ENCODE measurements around the gene LRFN4. TPM values are rescaled to one million over a fixed set of nuclear protein-coding genes. Genes with fewer than 3 reads are reported as not detected.

The LRFN4 gene
- total and polyA plus RNA-seq, 2 of the 13 experiments (the other 11 are each of a cell fraction or from before 2014, with no cell fraction given): 1.3 to 6.8 TPM

DNA sequence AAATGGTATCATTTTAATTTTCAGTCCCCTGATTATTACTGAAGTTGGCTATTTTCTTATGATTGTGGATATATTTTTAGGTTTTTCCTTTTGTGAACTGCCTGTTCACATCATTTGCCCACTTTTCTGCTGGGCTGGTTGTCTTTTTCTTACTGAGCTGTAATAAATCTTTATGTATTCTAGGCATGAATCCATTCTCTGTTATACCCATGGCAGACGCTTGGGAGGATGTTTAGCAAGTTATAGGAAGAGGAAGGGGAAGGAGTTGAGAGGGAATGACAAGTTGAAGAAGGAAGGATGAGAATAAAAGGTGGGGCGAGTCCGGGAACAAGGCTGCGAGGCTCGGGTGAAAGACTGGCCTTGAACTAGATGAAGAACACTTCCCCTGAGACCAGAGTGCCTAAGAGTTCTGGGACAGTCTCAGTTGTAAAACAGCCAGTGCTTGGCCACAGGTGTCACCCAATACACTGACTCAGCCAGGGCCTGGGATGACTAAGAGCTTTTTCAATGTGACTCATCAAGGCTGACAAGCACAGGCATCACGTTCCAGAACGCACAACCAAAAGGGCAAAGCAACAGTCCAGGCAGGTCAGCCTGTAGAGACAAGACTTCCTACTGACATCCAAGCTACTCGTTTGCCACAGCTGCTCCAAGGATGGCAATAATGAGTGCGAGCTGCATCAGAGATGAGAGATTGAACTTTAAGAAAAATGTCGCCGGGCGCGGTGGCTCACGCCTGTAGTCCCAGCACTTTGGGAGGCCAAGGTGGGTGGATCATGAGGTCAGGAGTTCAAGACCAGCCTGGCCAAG, 35.2 kb downstream of the LRFN4 start (continued):
- TF ChIP-seq, protein P1, sequence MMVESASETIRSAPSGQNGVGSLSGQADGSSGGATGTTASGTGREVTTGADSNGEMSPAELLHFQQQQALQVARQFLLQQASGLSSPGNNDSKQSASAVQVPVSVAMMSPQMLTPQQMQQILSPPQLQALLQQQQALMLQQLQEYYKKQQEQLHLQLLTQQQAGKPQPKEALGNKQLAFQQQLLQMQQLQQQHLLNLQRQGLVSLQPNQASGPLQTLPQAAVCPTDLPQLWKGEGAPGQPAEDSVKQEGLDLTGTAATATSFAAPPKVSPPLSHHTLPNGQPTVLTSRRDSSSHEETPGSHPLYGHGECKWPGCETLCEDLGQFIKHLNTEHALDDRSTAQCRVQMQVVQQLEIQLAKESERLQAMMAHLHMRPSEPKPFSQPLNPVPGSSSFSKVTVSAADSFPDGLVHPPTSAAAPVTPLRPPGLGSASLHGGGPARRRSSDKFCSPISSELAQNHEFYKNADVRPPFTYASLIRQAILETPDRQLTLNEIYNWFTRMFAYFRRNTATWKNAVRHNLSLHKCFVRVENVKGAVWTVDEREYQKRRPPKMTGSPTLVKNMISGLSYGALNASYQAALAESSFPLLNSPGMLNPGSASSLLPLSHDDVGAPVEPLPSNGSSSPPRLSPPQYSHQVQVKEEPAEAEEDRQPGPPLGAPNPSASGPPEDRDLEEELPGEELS (CRISPR knock-in tag; IDR thresholded peaks at IDR 0.05): 0 out of 2 replicates have a peak, but pooled peaks have one; percentile 41
- TF ChIP-seq KLF12 (CRISPR knock-in tag; IDR thresholded peaks at IDR 0.05; ENCODE audit: borderline replicate concordance): no peak
- TF ChIP-seq, protein P2, sequence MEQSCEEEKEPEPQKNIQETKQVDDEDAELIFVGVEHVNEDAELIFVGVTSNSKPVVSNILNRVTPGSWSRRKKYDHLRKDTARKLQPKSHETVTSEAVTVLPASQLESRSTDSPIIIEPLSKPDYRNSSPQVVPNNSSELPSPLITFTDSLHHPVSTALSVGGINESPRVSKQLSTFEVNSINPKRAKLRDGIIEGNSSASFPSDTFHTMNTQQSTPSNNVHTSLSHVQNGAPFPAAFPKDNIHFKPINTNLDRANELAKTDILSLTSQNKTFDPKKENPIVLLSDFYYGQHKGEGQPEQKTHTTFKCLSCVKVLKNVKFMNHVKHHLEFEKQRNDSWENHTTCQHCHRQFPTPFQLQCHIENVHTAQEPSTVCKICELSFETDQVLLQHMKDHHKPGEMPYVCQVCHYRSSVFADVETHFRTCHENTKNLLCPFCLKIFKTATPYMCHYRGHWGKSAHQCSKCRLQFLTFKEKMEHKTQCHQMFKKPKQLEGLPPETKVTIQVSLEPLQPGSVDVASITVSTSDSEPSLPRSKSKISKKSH (CRISPR knock-in tag; IDR thresholded peaks at IDR 0.05; ENCODE audit: borderline replicate concordance): no peak

DNA sequence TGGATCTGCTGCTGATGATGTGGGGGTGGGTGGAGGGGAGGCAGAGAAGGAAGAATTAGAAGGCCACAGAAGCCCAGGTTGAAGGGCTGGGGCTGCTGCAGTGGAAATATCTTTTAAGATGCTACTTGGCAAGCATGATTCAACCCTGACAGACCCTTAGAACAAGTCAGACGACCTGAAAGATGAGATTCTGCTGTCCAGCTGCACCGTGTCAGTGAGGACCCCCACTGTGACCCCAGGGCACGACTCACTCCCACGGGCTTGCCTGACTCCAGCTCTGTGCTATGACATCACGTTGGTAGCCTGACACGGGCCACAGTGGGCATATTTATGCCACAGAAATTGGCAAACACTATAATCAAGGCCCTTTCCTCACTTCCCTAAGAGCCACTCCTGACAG, 36.0 kb downstream of the LRFN4 start:
- H3K27ac ChIP-seq (ENCODE audit: extremely low read length, insufficient read depth, low read length): no peak overlapping the region
- 96% methylated on average over 4 of the region's 6 CpGs for WGBS (ENCODE audit: low lambda C conversion rate)
- H3K36me3 ChIP-seq (replicated peaks in 1 of 2; ENCODE audit: control insufficient read depth in 1 of 2, insufficient read depth in 2 of 2, low read length in 2 of 2): peaks cover 1 to 13% of the 10 kb centered on the region in 2 experiments; a peak in 2 of 5 replicates
- ATAC-seq (no peak), DNase-seq (ENCODE audit: low spot score) (no peak), FAIRE-seq (no peak)
- H3K9me3 ChIP-seq (ENCODE audit: low read length): no peaks in the 10 kb centered on the region
- H3K4me3 ChIP-seq (replicated peaks in 1 of 3; ENCODE audit: insufficient read depth in 1 of 3, low read depth in 2 of 3, low read length in 3 of 3): no peak overlapping the region
- H3K4me1 ChIP-seq (ENCODE audit: insufficient read depth, low read length): peaks cover 41% of the 10 kb centered on the region
- no TSS peak for BruUV-seq (replicated peaks)
- ChIA-PET POLR2A (interaction anchor here (1.0 to 2.7 kb wide), 2 partner anchors 9 to 14 kb away, joined by 4 to 18 read pairs; no protein-coding TSS in a partner anchor), CTCF (ENCODE audit: low intra/inter-chr PET ratio, low total read pairs) (no interaction called here)
- no peak overlapping the region for H3K4me2 ChIP-seq (ENCODE audit: low read depth, low read length)
- H4K20me1 ChIP-seq (ENCODE audit: insufficient read depth, low read length): no peaks in the 10 kb centered on the region
- H2AFZ ChIP-seq (ENCODE audit: low read length): no peak overlapping the region
- intact Hi-C loops (cut with micrococcal nuclease; ENCODE audit: unreplicated experiment) (no loop called here), in situ Hi-C loops (cut with HindIII; ENCODE audit: extremely low pct_ligation_motif_present, low pct_unique_long_range_greater_than_20kb) (no loop called here)
- H3K79me2 ChIP-seq (ENCODE audit: insufficient read depth, low read length): peaks cover 33% of the 10 kb centered on the region
- no peak overlapping the region for H3K9ac ChIP-seq (ENCODE audit: insufficient read depth, low read depth, low read length)
- H3K27me3 ChIP-seq (ENCODE audit: control insufficient read depth in 1 of 2, insufficient read depth in 2 of 2, low read length in 2 of 2): no peaks in the 10 kb centered on the region
- TF ChIP-seq, protein P3, sequence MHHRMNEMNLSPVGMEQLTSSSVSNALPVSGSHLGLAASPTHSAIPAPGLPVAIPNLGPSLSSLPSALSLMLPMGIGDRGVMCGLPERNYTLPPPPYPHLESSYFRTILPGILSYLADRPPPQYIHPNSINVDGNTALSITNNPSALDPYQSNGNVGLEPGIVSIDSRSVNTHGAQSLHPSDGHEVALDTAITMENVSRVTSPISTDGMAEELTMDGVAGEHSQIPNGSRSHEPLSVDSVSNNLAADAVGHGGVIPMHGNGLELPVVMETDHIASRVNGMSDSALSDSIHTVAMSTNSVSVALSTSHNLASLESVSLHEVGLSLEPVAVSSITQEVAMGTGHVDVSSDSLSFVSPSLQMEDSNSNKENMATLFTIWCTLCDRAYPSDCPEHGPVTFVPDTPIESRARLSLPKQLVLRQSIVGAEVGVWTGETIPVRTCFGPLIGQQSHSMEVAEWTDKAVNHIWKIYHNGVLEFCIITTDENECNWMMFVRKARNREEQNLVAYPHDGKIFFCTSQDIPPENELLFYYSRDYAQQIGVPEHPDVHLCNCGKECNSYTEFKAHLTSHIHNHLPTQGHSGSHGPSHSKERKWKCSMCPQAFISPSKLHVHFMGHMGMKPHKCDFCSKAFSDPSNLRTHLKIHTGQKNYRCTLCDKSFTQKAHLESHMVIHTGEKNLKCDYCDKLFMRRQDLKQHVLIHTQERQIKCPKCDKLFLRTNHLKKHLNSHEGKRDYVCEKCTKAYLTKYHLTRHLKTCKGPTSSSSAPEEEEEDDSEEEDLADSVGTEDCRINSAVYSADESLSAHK (CRISPR knock-in tag; IDR thresholded peaks at IDR 0.05; ENCODE audit: borderline replicate concordance): no peak
- no peak for TF ChIP-seq HHEX (CRISPR knock-in tag; IDR thresholded peaks at IDR 0.05)
- TF ChIP-seq, protein P4, sequence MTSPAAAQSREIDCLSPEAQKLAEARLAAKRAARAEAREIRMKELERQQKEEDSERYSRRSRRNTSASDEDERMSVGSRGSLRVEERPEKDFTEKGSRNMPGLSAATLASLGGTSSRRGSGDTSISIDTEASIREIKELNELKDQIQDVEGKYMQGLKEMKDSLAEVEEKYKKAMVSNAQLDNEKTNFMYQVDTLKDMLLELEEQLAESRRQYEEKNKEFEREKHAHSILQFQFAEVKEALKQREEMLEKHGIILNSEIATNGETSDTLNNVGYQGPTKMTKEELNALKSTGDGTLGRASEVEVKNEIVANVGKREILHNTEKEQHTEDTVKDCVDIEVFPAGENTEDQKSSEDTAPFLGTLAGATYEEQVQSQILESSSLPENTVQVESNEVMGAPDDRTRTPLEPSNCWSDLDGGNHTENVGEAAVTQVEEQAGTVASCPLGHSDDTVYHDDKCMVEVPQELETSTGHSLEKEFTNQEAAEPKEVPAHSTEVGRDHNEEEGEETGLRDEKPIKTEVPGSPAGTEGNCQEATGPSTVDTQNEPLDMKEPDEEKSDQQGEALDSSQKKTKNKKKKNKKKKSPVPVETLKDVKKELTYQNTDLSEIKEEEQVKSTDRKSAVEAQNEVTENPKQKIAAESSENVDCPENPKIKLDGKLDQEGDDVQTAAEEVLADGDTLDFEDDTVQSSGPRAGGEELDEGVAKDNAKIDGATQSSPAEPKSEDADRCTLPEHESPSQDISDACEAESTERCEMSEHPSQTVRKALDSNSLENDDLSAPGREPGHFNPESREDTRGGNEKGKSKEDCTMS (CRISPR knock-in tag; conservative IDR thresholded peaks at IDR 0.05): no peak
- TF ChIP-seq, protein P5, sequence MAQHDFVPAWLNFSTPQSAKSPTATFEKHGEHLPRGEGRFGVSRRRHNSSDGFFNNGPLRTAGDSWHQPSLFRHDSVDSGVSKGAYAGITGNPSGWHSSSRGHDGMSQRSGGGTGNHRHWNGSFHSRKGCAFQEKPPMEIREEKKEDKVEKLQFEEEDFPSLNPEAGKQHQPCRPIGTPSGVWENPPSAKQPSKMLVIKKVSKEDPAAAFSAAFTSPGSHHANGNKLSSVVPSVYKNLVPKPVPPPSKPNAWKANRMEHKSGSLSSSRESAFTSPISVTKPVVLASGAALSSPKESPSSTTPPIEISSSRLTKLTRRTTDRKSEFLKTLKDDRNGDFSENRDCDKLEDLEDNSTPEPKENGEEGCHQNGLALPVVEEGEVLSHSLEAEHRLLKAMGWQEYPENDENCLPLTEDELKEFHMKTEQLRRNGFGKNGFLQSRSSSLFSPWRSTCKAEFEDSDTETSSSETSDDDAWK (CRISPR knock-in tag; IDR thresholded peaks at IDR 0.05): no peak
- no peak for TF ChIP-seq ZNF644 (CRISPR knock-in tag; IDR thresholded peaks at IDR 0.05; ENCODE audit: low read depth)
- TF ChIP-seq KAT8 (CRISPR knock-in tag; IDR thresholded peaks at IDR 0.05): no peak
- no peak for TF ChIP-seq SNAPC2 (CRISPR knock-in tag; IDR thresholded peaks at IDR 0.05)
- TF ChIP-seq CREM (IDR thresholded peaks at IDR 0.05): no peak
- no peak for TF ChIP-seq CREM (CRISPR knock-in tag; IDR thresholded peaks at IDR 0.05)
